ENCODE data around the gene NEMP2. TPM values are rescaled to one million over a fixed set of nuclear protein-coding genes. Genes with fewer than 3 reads are reported as not detected.
A peak's percentile ranks its signal among the peaks of the same experiment; 100 is the strongest.

NEMP2 gene
- polyA plus RNA-seq, 1 donor (not counting 4 experiments of a cell fraction or from before 2014, with no cell fraction given): 2.1 TPM

DNA sequence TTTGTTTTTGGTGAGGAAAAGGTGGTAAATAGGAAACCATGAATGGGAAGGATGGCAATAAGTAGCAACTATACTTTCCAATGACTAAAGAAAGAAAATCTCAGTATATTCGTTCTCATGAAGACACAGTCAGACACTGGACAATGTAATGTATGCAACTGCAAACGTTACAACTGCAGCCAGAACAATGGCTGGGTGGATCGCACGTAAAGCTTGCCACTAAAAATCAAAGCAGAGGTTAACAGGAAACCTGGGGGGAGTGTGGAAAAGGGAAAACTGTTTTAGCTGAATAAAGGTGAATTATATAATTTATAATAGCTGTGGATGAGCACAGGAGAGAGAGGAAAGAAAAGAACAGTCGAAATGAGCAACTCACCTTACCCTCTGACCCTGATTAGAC, 33.3 kb downstream of the NEMP2 start:
- peaks cover 0 to 1% of the 10 kb centered on the region in 2 experiments for H3K36me3 ChIP-seq (ENCODE audit: control insufficient read depth in 2 of 2, extremely low read depth in 1 of 2, insufficient read depth in 2 of 2, low read length in 2 of 2)
- no peak overlapping the region for H3K4me2 ChIP-seq (ENCODE audit: control insufficient read depth, extremely low read depth, insufficient read depth, low read depth, low read length)
- TF ChIP-seq, protein P1, sequence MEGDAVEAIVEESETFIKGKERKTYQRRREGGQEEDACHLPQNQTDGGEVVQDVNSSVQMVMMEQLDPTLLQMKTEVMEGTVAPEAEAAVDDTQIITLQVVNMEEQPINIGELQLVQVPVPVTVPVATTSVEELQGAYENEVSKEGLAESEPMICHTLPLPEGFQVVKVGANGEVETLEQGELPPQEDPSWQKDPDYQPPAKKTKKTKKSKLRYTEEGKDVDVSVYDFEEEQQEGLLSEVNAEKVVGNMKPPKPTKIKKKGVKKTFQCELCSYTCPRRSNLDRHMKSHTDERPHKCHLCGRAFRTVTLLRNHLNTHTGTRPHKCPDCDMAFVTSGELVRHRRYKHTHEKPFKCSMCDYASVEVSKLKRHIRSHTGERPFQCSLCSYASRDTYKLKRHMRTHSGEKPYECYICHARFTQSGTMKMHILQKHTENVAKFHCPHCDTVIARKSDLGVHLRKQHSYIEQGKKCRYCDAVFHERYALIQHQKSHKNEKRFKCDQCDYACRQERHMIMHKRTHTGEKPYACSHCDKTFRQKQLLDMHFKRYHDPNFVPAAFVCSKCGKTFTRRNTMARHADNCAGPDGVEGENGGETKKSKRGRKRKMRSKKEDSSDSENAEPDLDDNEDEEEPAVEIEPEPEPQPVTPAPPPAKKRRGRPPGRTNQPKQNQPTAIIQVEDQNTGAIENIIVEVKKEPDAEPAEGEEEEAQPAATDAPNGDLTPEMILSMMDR (optimal IDR thresholded peaks at IDR 0.05 in 1 of 3, IDR thresholded peaks at IDR 0.05 in 1 of 3, conservative IDR thresholded peaks at IDR 0.05 in 1 of 3; ENCODE audit: extremely low read depth in 1 of 3, insufficient read depth in 2 of 3, low read length in 3 of 3): no peak
- TF ChIP-seq EZH2 (IDR thresholded peaks at IDR 0.05; ENCODE audit: low read length): no peak
- H3K27me3 ChIP-seq (ENCODE audit: control insufficient read depth, extremely low read depth, insufficient read depth, low read length): no peaks in the 10 kb centered on the region
- no peak overlapping the region for H3K9ac ChIP-seq (ENCODE audit: control insufficient read depth, extremely low read depth, insufficient read depth, low read length)
- DNase-seq (ENCODE audit: low read depth, low spot score) (no peak), FAIRE-seq (peak; percentile 51)
- H3K9me1 ChIP-seq (ENCODE audit: control insufficient read depth, extremely low read depth, insufficient read depth, low read length): no peaks in the 10 kb centered on the region
- H3K9me3 ChIP-seq (ENCODE audit: control insufficient read depth, low read depth, low read length): no peaks in the 10 kb centered on the region
- H3K27ac ChIP-seq (ENCODE audit: control insufficient read depth, insufficient read depth, low read length): no peak overlapping the region
- no peaks in the 10 kb centered on the region for H3K4me1 ChIP-seq (ENCODE audit: control insufficient read depth, extremely low read depth, insufficient read depth, low read length)
- dilution Hi-C loops (cut with MboI; ENCODE audit: extremely low pct_ligation_motif_present, low sequenced_read_pairs): no loop called here
- H2AFZ ChIP-seq (ENCODE audit: control insufficient read depth, low read length): no peak overlapping the region
- no peaks in the 10 kb centered on the region for H4K20me1 ChIP-seq (ENCODE audit: control insufficient read depth, extremely low read depth, insufficient read depth, low read length)
- no peaks in the 10 kb centered on the region for H3K79me2 ChIP-seq (ENCODE audit: control insufficient read depth, insufficient read depth, low read length)
- no peak overlapping the region for H3K4me3 ChIP-seq (ENCODE audit: control insufficient read depth in 2 of 3, extremely low read depth in 1 of 3, insufficient read depth in 2 of 3, low read depth in 1 of 3, low read length in 3 of 3)

DNA sequence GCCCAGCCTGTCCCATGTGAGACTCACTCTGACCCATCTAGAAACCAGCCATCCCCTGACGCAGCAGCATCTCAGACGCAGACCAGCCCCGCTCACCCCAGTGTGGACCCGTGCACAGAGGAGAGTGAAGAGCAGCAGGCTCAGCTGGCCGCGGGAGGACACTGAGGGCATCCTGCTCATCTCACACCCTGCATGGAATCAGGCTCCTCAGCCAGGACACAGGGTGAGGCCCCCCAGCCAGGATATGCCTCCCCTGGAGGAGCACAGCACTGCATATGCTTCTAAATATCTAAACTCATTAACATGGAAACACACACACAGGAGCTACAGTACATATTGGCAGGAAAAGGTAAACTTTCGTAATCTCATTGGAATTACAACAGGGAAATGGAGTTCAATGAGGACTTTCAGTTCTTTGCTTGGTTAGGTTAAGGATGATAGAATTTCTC, 34.4 kb downstream of the NEMP2 start:
- Histone ChIP-seq H3K9ac (ENCODE audit: control insufficient read depth, extremely low read depth, insufficient read depth, low read length) (no peak overlapping the region), H3K4me2 (ENCODE audit: control insufficient read depth, extremely low read depth, insufficient read depth, low read depth, low read length) (no peak overlapping the region), H3K27me3 (ENCODE audit: control insufficient read depth, extremely low read depth, insufficient read depth, low read length) (no peaks in the 10 kb centered on the region), H3K27ac (ENCODE audit: control insufficient read depth, insufficient read depth, low read length) (no peak overlapping the region), H4K20me1 (ENCODE audit: control insufficient read depth, extremely low read depth, insufficient read depth, low read length) (no peaks in the 10 kb centered on the region), H3K4me1 (ENCODE audit: control insufficient read depth, extremely low read depth, insufficient read depth, low read length) (no peaks in the 10 kb centered on the region), H2AFZ (ENCODE audit: control insufficient read depth, low read length) (no peak overlapping the region), H3K79me2 (ENCODE audit: control insufficient read depth, insufficient read depth, low read length) (no peaks in the 10 kb centered on the region), H3K9me3 (ENCODE audit: control insufficient read depth, low read depth, low read length) (no peaks in the 10 kb centered on the region), H3K9me1 (ENCODE audit: control insufficient read depth, extremely low read depth, insufficient read depth, low read length) (no peaks in the 10 kb centered on the region), H3K36me3 (ENCODE audit: control insufficient read depth in 2 of 2, extremely low read depth in 1 of 2, insufficient read depth in 2 of 2, low read length in 2 of 2) (peaks cover 0 to 1% of the 10 kb centered on the region in 2 experiments), H3K4me3 (ENCODE audit: control insufficient read depth in 2 of 3, extremely low read depth in 1 of 3, insufficient read depth in 2 of 3, low read depth in 1 of 3, low read length in 3 of 3) (no peak overlapping the region)
- DNase-seq (ENCODE audit: low read depth, low spot score): no peak
- TF ChIP-seq EZH2 (IDR thresholded peaks at IDR 0.05; ENCODE audit: low read length): no peak
- TF ChIP-seq, protein P1 (optimal IDR thresholded peaks at IDR 0.05 in 1 of 3, IDR thresholded peaks at IDR 0.05 in 1 of 3, conservative IDR thresholded peaks at IDR 0.05 in 1 of 3; ENCODE audit: extremely low read depth in 1 of 3, insufficient read depth in 2 of 3, low read length in 3 of 3): no peak
- no peak for FAIRE-seq
- dilution Hi-C loops (cut with MboI; ENCODE audit: extremely low pct_ligation_motif_present, low sequenced_read_pairs): no loop called here
